SK-N-MC (cell line): ENCODE measurements around the gene CSRP1.

Experiments used
- EZH2 ChIP-seq: fragments of 200-600 bp; sonication (generic); IDR thresholded peaks from one replicate; pipeline ENCODE4 v1.6.1; 2017; ENCODE audit warnings: antibody characterized with exemption
- POLR2AphosphoS5 ChIP-seq: IDR thresholded peaks from 2 replicates; pipeline ENCODE4 v1.6.1; 2012; ENCODE audit warnings: mild to moderate bottlenecking, low read depth, low read length, borderline replicate concordance

GRCh38 chr1:201510734-201511133 is 3.8 kb upstream of the CSRP1 start:
- no peak for TF ChIP-seq POLR2AphosphoS5
- no peak for TF ChIP-seq EZH2
